Panc1 (cell line): ENCODE data around the gene CAMK2A. TPM values are rescaled to one million over a fixed set of nuclear protein-coding genes. Genes with fewer than 3 reads are reported as not detected.

ENCODE experiments used
- ATAC-seq: fragments of 200-7000 bp; cut with Tn5 transposase; 2 replicates; pipeline ENCODE4 v1.9.1; 2020; ENCODE audit warnings: mild to moderate bottlenecking, moderate library complexity
- BruUV-seq: library from RNA; stranded (reverse); fragments of 400-500 nt; replicated peaks from 2 replicates; lab custom pipeline; 2021; lab: Mats Ljungman, UMichigan
- CTCF ChIA-PET: fragments of 300-600 bp; sonication (Branson Sonifier 250); formaldehyde crosslinking; loops from one replicate; lab custom pipeline; 2022; ENCODE audit warnings: antibody characterized with exemption; lab: Charles Lee
- POLR2A ChIA-PET: fragments of 300-600 bp; sonication (Branson Sonifier 250); formaldehyde crosslinking; loops from one replicate; lab custom pipeline; 2022; ENCODE audit warnings: antibody characterized with exemption; lab: Charles Lee
- DNase-seq: peaks from one replicate; pipeline ENCODE4 v3.0.0-alpha.2; 2010; ENCODE audit warnings: low read depth, low spot score
- H3K27ac ChIP-seq: 2 replicates; pipeline ENCODE4 v1.5.1; 2011; ENCODE audit warnings: mild to moderate bottlenecking, low read length, inconsistent platforms
- H3K27me3 ChIP-seq: fragments of 200-500 bp; sonication (Bioruptor generic); 2 replicates; pipeline ENCODE4 v1.6.0; 2014; ENCODE audit warnings: low read length, inconsistent platforms; ENCODE audit not compliant: control insufficient read depth, insufficient read depth
- H3K36me3 ChIP-seq: fragments of 200-500 bp; sonication (Bioruptor generic); 2 replicates; pipeline ENCODE4 v1.5.1; 2014; ENCODE audit warnings: inconsistent platforms, mild to moderate bottlenecking, low read length, moderate library complexity; ENCODE audit not compliant: control insufficient read depth, insufficient read depth
- H3K4me1 ChIP-seq: 2 replicates; pipeline ENCODE4 v1.5.1; 2011; ENCODE audit warnings: inconsistent platforms, mild to moderate bottlenecking, low read length, moderate library complexity; ENCODE audit not compliant: control insufficient read depth, insufficient read depth
- H3K4me3 ChIP-seq, 2 experiments: 2 replicates each; pipeline ENCODE4 v1.5.1; 2011 to 2012; ENCODE audit warnings: low read depth in 2 of 2, low read length in 2 of 2, mild to moderate bottlenecking in 2 of 2, inconsistent platforms in 1 of 2, moderate library complexity in 1 of 2
- H3K9me3 ChIP-seq: fragments of 200-500 bp; sonication (Bioruptor generic); 2 replicates; pipeline ENCODE4 v1.5.1; 2014; ENCODE audit warnings: low read depth, mild to moderate bottlenecking, inconsistent platforms, low read length, moderate library complexity; ENCODE audit not compliant: control insufficient read depth, insufficient read depth
- POLR2AphosphoS5 ChIP-seq: IDR thresholded peaks from 2 replicates; pipeline ENCODE4 v1.6.1; 2012; ENCODE audit warnings: mild to moderate bottlenecking, low read depth, low read length, moderate library complexity
- REST ChIP-seq, 2 experiments: IDR thresholded peaks; 2 replicates each; pipeline ENCODE4 v1.6.1; 2011 to 2012; ENCODE audit warnings: low read depth in 2 of 2, control low read depth in 1 of 2, low read length in 1 of 2, mild to moderate bottlenecking in 1 of 2, moderate library complexity in 1 of 2; ENCODE audit not compliant: insufficient read depth in 1 of 2
- SIN3A ChIP-seq: IDR thresholded peaks from 2 replicates; pipeline ENCODE4 v1.6.1; 2012; ENCODE audit warnings: low read depth, mild to moderate bottlenecking, low read length, moderate library complexity, borderline replicate concordance; ENCODE audit not compliant: insufficient read depth
- TCF7L2 ChIP-seq: IDR thresholded peaks from 2 replicates; pipeline ENCODE4 v1.6.1; 2011; ENCODE audit warnings: mild to moderate bottlenecking, low read depth, low read length, inconsistent platforms
- in situ Hi-C: cut with HindIII; loops from 2 replicates; pipeline ENCODE4 v1.10.0; 2016; ENCODE audit warnings: low sequenced_read_pairs, low pct_unique_long_range_greater_than_20kb
- intact Hi-C: fragments of 100-400 bp; cut with micrococcal nuclease; formaldehyde crosslinking; loops from one replicate; pipeline ENCODE4 v1.10.0; 2022; ENCODE audit not compliant: unreplicated experiment
- total RNA-seq: library from RNA; stranded (reverse); gene quantifications from one replicate; pipeline ENCODE4 v1.2.1, GENCODE V29; 2021; ENCODE audit not compliant: unreplicated experiment
- TF ChIP-seq, protein P1 (sequence below): fragments of 450-650 bp; IDR thresholded peaks from 2 replicates; pipeline ENCODE4 v1.5.1; 2017; ENCODE audit warnings: mild to moderate bottlenecking

The CAMK2A gene
- total RNA-seq, 1 experiment from 2014 or later, result 0.51 TPM

GRCh38 chr5:150271923-150272322, 17.6 kb downstream of the CAMK2A start:
- DNase-seq (no peak), ATAC-seq (no peak)
- Histone ChIP-seq H3K9me3 (no peaks in the 10 kb centered on the region), H3K27me3 (no peaks in the 10 kb centered on the region), H3K36me3 (no peaks in the 10 kb centered on the region), H3K4me3 (no peak overlapping the region), H3K27ac (no peak overlapping the region), H3K4me1 (peaks cover 2% of the 10 kb centered on the region)
- intact Hi-C loops (loop anchor here (1.0 to 5.0 kb wide), 2 partner anchors 78 to 165 kb away; no protein-coding TSS in a partner anchor), in situ Hi-C loops (no loop called here)
- POLR2A ChIA-PET, result no interaction called here
- CTCF ChIA-PET, result interaction anchor here (1.2 kb wide), 1 partner anchor 164 kb away, joined by 5 read pairs; no protein-coding TSS in a partner anchor
- BruUV-seq, result no TSS peak
- TF ChIP-seq SIN3A (no peak), TCF7L2 (no peak), POLR2AphosphoS5 (no peak), REST (IDR thresholded peaks at IDR 0.05; ENCODE audit: insufficient read depth in 1 of 2, low read depth in 2 of 2, low read length in 1 of 2) (peak; percentile 73 to 77; a peak in 3 of 4 replicates)
- TF ChIP-seq, protein P1, sequence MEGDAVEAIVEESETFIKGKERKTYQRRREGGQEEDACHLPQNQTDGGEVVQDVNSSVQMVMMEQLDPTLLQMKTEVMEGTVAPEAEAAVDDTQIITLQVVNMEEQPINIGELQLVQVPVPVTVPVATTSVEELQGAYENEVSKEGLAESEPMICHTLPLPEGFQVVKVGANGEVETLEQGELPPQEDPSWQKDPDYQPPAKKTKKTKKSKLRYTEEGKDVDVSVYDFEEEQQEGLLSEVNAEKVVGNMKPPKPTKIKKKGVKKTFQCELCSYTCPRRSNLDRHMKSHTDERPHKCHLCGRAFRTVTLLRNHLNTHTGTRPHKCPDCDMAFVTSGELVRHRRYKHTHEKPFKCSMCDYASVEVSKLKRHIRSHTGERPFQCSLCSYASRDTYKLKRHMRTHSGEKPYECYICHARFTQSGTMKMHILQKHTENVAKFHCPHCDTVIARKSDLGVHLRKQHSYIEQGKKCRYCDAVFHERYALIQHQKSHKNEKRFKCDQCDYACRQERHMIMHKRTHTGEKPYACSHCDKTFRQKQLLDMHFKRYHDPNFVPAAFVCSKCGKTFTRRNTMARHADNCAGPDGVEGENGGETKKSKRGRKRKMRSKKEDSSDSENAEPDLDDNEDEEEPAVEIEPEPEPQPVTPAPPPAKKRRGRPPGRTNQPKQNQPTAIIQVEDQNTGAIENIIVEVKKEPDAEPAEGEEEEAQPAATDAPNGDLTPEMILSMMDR, result no peak

- POLR2A ChIA-PET, result no interaction called here
These were observed 18.3 kb downstream of the CAMK2A start for GRCh38 chr5:150271296-150271692.

More at GRCh38 chr5:150271296-150271692, 18.3 kb downstream of the CAMK2A start:
- H3K4me3 ChIP-seq, result no peak overlapping the region
- no TSS peak for BruUV-seq
- no peaks in the 10 kb centered on the region for H3K9me3 ChIP-seq
- intact Hi-C loops (loop anchor here (5.0 kb wide), 1 partner anchor 166 kb away; no protein-coding TSS in a partner anchor), in situ Hi-C loops (no loop called here)
- CTCF ChIA-PET, result no interaction called here
- TF ChIP-seq, protein P1, result no peak
- no peak for TF ChIP-seq SIN3A
- TF ChIP-seq TCF7L2, result no peak
- no peak for TF ChIP-seq POLR2AphosphoS5
- TF ChIP-seq REST (IDR thresholded peaks at IDR 0.05; ENCODE audit: insufficient read depth in 1 of 2, low read depth in 2 of 2, low read length in 1 of 2), result no peak
- DNase-seq (no peak), ATAC-seq (no peak)
- H3K4me1 ChIP-seq, result peaks cover 6% of the 10 kb centered on the region
- H3K27me3 ChIP-seq, result no peaks in the 10 kb centered on the region
- H3K27ac ChIP-seq, result no peak overlapping the region
- no peaks in the 10 kb centered on the region for H3K36me3 ChIP-seq
